ENCODE results near the gene LHFPL3. TPM values are rescaled to one million over a fixed set of nuclear protein-coding genes. Genes with fewer than 3 reads are reported as not detected.
"Not testable (repeated sequence)": the region's sequence is repeated elsewhere in the genome, so short reads cannot be mapped to it uniquely, and the experiment has no call there.

The LHFPL3 gene
- total and polyA plus RNA-seq, 5 experiments from 2014 or later: not detected

DNA sequence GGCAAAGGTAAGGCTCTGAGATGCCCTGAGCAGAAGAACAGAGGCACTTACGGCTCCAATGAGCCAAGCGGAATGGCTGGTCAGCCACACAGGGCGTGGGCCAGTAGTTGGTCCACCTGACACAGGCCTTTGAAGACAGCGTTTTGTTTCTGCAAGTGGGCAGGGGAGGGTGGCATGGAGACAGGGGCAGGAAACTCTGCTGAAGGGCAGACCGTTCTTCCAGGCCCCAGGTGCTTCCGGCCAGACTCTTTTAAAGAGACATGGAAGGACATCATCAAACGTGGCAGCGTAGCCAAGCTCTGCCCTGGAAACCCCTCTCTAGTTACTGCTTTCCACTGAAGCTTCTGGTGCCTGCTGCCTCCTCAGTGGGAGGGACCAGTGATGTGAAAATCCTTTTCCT lies 608.1 kb downstream of the LHFPL3 start:
- Mint-ChIP-seq H3K27ac (peak overlapping the region in 3 of 10 donors; percentile 24 to 70 (median 28)), H3K36me3 (no peaks in the 10 kb centered on the region), H3K4me3 (no peak overlapping the region), H3K9me3 (no peaks in the 10 kb centered on the region), H3K27me3 (no peaks in the 10 kb centered on the region), H3K4me1 (peaks cover 7 to 44% (median 13%) of the 10 kb centered on the region in 4 donors)
- ATAC-seq (no peak), DNase-seq (no peak)
- POLR2A ChIA-PET: no interaction called here

DNA sequence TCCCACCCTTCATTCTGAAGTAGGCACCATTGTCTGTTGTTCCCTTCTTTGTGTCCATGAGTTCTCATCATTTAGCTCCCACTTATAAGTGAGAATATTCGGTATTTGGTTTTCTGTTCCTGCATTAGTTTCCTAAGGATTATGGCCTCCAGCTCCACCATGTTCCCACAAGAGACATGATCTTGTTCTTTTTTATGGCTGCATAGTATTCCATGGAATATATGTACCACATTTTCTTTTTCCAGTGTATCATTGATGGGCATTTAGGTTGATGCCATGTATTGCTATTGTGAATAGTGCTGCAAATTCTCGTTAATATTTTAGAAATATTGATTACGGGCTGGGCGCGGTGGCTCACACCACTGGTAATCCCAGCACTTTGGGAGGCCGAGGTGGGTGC lies 609.1 kb downstream of the LHFPL3 start:
- ATAC-seq, H3K27me3 Mint-ChIP-seq, H3K9me3 Mint-ChIP-seq: not testable (repeated sequence)

DNA sequence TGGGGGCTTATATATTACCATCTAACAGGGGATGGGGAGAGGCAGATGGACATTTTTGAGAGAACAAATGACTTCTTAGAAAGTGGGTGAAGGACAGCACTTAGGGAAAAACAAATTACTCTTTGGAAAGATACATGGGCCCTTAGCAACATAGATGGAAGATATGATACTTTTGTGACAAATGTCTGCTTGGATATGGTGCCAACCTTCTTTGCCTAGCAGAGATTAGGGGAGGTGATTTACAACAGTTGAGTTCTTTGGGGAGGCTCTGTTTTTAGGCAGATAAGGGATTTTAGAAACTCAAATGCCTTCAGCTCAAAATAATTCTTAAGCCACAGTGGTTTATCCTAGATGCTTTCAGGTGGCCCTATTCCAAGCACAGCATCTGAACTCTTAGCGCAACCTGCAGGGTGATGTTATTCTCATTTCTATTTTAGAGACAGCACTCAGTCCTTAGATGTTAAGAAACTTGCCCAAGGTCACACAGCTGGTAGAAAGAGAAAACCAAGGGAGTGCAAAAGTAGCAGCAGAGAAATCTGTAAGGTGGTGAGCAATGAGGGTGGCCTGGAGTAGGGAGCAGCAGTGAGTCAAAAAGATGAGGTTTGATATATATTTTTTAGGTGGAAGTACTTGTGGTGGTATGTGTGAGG lies 610.5 kb downstream of the LHFPL3 start:
- Mint-ChIP-seq H3K36me3 (no peaks in the 10 kb centered on the region), H3K4me3 (peak overlapping the region in 4 of 10 donors; percentile 21 to 64 (median 52)), H3K4me1 (peaks cover 14 to 45% (median 30%) of the 10 kb centered on the region in 4 donors), H3K27me3 (no peaks in the 10 kb centered on the region), H3K27ac (peak overlapping the region; percentile 9 to 89 (median 60)), H3K9me3 (peaks cover 0 to 3% (median 0%) of the 10 kb centered on the region in 9 donors)
- POLR2A ChIA-PET: no interaction called here
- DNase-seq (no peak), ATAC-seq (no peak)

More for the DNA sequence above, 609.1 kb downstream of the LHFPL3 start:
- POLR2A ChIA-PET, H3K4me3 Mint-ChIP-seq, H3K27ac Mint-ChIP-seq, H3K36me3 Mint-ChIP-seq, DNase-seq: not testable (repeated sequence)
- peaks cover 9 to 44% (median 20%) of the 10 kb centered on the region in 4 donors for H3K4me1 Mint-ChIP-seq

DNA sequence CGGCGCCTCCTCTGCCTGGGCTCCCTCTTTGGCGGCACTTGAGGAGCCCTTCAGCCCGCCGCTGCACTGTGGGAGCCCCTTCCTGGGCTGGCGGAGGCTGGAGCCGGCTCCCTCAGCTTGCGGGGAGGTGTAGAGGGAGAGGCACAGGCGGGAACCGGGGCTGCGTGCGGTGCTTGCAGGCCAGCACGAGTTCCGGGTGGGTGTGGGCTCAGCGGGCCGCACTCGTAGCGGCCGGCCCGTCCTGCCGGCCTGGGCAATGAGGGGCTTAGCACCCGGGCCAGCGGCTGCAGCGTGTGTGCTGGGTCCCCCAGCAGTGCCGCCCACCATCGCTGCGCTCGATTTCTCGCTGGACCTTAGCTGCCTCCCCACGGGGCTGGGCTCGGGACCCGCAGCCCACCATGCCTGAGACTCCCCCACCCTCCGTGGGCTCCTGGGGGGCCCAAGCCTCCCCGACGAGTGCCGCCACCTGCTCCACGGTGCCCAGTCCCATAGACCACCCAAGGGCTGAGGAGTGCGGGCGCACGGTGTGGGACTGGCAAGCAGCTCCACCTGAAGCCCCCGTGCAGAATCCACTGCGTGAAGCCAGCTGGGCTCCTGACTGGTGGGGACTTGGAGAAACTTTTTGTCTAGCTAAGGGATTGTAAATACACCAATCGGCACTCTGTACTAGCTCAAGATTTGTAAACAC lies 611.8 kb downstream of the LHFPL3 start:
- peaks cover 0 to 3% (median 0%) of the 10 kb centered on the region in 9 donors for H3K9me3 Mint-ChIP-seq
- peaks cover 22 to 50% (median 43%) of the 10 kb centered on the region in 4 donors for H3K4me1 Mint-ChIP-seq
- DNase-seq (no peak), ATAC-seq (no peak)
- H3K27ac Mint-ChIP-seq: peak overlapping the region; percentile 96 to 100 (median 98)
- POLR2A ChIA-PET: interaction anchor here (0.7 to 6.3 kb wide), 8 partner anchors 9 to 1865 kb away, joined by 3 to 93 read pairs (median 4); partner anchors contain the start of genes ARMC10, FBXL13, KMT2E and RINT1
- peak overlapping the region in 9 of 10 donors; percentile 90 to 96 (median 94) for H3K4me3 Mint-ChIP-seq
- peaks cover 0 to 4% (median 0%) of the 10 kb centered on the region in 5 donors for H3K27me3 Mint-ChIP-seq
- no peaks in the 10 kb centered on the region for H3K36me3 Mint-ChIP-seq

DNA sequence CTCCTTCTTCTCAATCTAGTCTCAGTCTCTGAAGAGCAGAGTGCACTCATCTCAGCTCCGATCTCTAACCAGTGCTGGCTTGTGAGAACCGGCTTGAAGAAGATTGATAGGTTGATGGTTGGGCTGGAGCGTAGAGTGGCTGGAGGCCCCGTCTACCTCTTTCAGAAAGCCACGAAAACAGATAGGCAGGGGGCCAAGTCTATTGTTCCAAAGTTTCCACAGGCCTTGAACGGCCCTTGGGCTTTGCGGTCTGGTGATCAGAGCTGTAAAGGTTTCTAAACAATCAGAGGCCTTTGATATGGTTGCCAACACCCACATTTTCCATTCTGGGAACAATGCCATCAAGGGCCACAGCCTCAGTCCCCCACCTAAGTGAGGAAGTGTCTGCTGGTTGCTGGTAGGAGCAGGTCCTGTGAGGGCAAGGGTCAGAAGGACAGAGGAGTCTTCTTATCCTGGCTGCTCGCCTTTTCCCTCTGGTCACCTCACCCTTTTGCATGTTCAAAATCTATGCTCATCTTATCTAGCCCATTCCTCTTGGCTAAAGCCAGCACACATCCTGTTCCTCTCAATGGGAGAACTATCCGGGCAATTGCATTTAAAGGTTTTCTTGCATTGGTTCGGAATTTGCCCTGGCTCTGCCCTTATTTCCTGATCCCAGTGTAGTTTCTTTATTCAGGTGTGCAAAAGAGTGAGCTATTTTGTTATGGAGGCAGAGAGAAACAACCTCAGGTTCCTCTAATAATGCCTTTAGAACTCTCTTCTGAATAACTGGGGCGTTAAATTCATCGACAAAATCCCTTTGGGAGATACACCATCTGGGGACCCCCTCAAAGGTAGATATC lies 615.3 kb downstream of the LHFPL3 start:
- no peaks in the 10 kb centered on the region for H3K36me3 Mint-ChIP-seq
- peak overlapping the region; percentile 74 to 96 (median 88) for H3K4me3 Mint-ChIP-seq
- peaks cover 22 to 79% (median 62%) of the 10 kb centered on the region in 4 donors for H3K4me1 Mint-ChIP-seq
- peaks cover 0 to 3% (median 0%) of the 10 kb centered on the region in 9 donors for H3K9me3 Mint-ChIP-seq
- POLR2A ChIA-PET: interaction anchor here (0.8 to 6.3 kb wide), 4 partner anchors 14 to 69 kb away, joined by 3 to 93 read pairs (median 16); partner anchors contain the start of gene KMT2E
- peak; percentile 41 to 59 for ATAC-seq
- peak overlapping the region; percentile 98 to 100 (median 100) for H3K27ac Mint-ChIP-seq
- peak; percentile 36 to 91 (median 74) for DNase-seq
- H3K27me3 Mint-ChIP-seq: peaks cover 0 to 4% (median 0%) of the 10 kb centered on the region in 5 donors

DNA sequence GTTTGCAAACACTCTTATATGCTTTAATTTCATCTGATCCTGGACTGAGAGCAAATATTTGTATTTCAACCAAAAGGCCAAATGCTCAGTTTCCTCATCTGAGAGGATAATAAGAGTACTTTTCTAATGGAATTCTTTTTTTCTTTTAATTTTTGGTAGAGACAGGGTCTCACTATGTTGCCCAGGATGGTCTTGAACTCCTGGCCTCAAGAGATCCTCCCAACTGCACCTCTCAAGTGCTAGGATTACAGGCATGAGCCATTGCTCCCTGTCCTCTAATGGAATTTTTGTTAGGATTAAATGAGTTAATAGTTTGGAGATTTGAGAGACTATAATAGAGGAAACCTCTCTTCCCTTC lies 617.2 kb downstream of the LHFPL3 start:
- H3K27me3 Mint-ChIP-seq: peaks cover 0 to 4% (median 0%) of the 10 kb centered on the region in 5 donors
- peak overlapping the region; percentile 98 to 100 (median 100) for H3K27ac Mint-ChIP-seq
- DNase-seq: no peak
- no peaks in the 10 kb centered on the region for H3K36me3 Mint-ChIP-seq
- peaks cover 22 to 78% (median 58%) of the 10 kb centered on the region in 4 donors for H3K4me1 Mint-ChIP-seq
- ATAC-seq: no peak
- peaks cover 0 to 3% (median 0%) of the 10 kb centered on the region in 9 donors for H3K9me3 Mint-ChIP-seq
- POLR2A ChIA-PET: interaction anchor here (0.9 to 6.3 kb wide), 5 partner anchors 10 to 127 kb away, joined by 3 to 93 read pairs (median 3); partner anchors contain the start of gene KMT2E
- peak overlapping the region; percentile 74 to 96 (median 88) for H3K4me3 Mint-ChIP-seq

DNA sequence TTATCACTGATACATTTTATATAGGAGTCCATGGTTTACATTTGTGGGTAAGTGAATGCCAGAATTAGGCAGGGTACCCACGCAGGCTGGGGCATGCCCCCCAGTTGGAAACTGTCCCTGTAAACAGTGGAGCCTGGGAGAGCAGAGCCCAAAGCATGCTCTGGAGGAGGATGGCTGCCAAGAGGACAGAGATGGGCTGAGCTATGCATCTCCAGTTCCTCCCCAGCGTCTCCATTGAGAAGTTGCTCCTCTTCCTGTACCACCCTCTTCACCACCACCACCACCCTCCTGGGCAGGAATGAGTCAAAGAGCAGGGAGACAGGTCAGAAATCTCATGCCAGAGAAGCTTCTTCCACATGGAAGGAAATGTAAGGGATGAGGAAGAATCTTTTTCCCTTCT lies 617.9 kb downstream of the LHFPL3 start:
- Mint-ChIP-seq H3K36me3 (no peaks in the 10 kb centered on the region), H3K27me3 (peaks cover 0 to 4% (median 0%) of the 10 kb centered on the region in 5 donors), H3K4me3 (peak overlapping the region in 1 of 10 donors; percentile 96), H3K4me1 (peaks cover 17 to 76% (median 51%) of the 10 kb centered on the region in 4 donors), H3K27ac (peak overlapping the region; percentile 98 to 100 (median 100)), H3K9me3 (peaks cover 0 to 3% (median 0%) of the 10 kb centered on the region in 9 donors)
- POLR2A ChIA-PET: interaction anchor here (0.9 to 6.3 kb wide), 4 partner anchors 10 to 67 kb away, joined by 3 to 93 read pairs (median 16); partner anchors contain the start of gene KMT2E
- ATAC-seq: no peak
- no peak for DNase-seq

DNA sequence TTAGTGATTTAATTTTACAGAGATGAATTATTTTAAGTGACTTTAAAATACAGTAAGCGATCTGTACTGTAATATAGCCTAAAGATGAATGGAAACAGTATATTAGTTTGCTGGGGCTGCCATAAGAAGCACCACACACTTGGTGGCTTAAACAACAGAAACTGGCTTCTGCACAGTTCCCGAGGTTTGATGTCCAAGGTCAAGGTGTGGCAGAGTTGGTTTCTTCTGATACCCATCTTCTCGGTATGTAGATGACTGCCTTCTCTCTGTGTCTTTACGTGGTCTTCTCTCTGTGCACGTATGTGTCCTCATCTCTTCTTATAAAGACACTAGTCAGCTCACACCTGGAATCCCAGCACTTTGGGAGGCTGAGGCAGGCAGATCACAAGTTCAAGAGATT lies 621.6 kb downstream of the LHFPL3 start:
- DNase-seq (no peak), ATAC-seq (no peak)
- H3K27ac Mint-ChIP-seq: peak overlapping the region in 1 of 10 donors; percentile 48
- no peak overlapping the region for H3K4me3 Mint-ChIP-seq
- peaks cover 0 to 2% (median 0%) of the 10 kb centered on the region in 5 donors for H3K27me3 Mint-ChIP-seq
- POLR2A ChIA-PET: no interaction called here
- peaks cover 4 to 52% (median 20%) of the 10 kb centered on the region in 4 donors for H3K4me1 Mint-ChIP-seq
- no peaks in the 10 kb centered on the region for H3K9me3 Mint-ChIP-seq
- peaks cover 0 to 2% (median 0%) of the 10 kb centered on the region in 3 donors for H3K36me3 Mint-ChIP-seq

DNA sequence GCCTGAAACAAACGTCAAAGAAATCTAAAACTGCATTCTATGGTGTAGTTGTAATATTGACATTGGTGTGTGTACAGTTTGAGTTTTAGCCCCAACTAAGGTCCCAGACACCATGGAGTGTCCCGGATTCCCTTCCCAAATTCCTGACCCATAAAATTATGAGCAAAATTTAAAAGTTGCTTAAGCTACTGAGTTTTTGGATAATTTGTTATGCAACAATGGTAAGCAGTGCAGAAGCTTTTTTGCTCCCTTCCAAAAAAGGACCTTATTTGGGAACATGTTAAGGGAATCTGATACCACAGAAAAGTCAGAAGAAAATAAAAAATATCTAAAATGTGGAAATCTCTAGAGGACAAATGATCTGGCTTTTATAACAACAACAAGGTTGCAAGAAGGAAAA lies 622.4 kb downstream of the LHFPL3 start:
- POLR2A ChIA-PET: no interaction called here
- peak overlapping the region in 1 of 10 donors; percentile 9 for H3K27ac Mint-ChIP-seq
- H3K36me3 Mint-ChIP-seq: peaks cover 0 to 2% (median 0%) of the 10 kb centered on the region in 3 donors
- no peak for ATAC-seq
- H3K4me3 Mint-ChIP-seq: no peak overlapping the region
- no peaks in the 10 kb centered on the region for H3K27me3 Mint-ChIP-seq
- no peak for DNase-seq
- peaks cover 1 to 50% (median 14%) of the 10 kb centered on the region in 4 donors for H3K4me1 Mint-ChIP-seq
- no peaks in the 10 kb centered on the region for H3K9me3 Mint-ChIP-seq

DNA sequence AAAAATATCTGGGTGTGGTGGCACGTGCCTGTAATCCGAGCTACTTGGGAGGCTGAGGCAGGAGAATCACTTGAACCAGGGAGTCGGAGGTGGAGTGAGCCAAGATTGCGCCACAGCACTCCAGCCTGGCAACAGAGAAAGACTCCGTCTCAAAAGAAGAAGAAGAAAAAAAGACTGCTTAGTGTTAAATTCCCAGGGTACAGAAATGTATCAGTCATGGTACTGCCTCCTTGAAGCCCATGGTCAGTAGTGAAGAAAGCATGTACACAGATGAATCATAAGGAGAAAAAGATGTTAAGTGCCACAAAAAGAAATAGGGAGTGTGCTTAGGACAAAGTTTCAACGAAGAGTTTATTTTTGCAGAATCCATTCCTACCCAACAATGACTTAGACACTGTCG lies 623.1 kb downstream of the LHFPL3 start:
- Mint-ChIP-seq H3K27ac (peak overlapping the region in 3 of 10 donors; percentile 8 to 66 (median 10)), H3K4me3 (no peak overlapping the region), H3K4me1 (peaks cover 1 to 50% (median 9%) of the 10 kb centered on the region in 4 donors), H3K27me3 (no peaks in the 10 kb centered on the region), H3K36me3 (peaks cover 0 to 2% (median 0%) of the 10 kb centered on the region in 3 donors), H3K9me3 (no peaks in the 10 kb centered on the region)
- DNase-seq (no peak), ATAC-seq (no peak)
- POLR2A ChIA-PET: no interaction called here

DNA sequence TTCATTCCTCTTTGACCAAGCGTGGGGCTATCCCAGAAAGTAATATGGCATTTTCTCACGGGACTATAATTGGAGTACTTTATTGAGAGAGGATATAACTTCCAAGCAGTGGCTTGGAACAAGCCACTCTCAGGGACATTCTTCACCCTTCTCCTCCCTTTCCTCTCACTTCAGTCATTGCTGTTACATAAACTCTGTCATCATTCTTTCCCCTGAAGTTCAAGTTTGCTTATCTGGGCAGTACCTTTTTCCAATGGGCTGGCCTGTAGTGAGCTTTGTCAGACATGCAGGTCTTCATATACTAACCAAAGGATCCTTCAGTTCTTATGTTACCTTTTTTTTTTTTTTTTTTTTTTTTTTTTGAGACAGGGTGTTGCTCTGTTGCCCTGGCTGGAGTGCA lies 626.9 kb downstream of the LHFPL3 start:
- DNase-seq: no peak
- Mint-ChIP-seq H3K4me3 (peak overlapping the region in 1 of 10 donors; percentile 24), H3K27me3 (no peaks in the 10 kb centered on the region), H3K9me3 (no peaks in the 10 kb centered on the region), H3K27ac (peak overlapping the region in 3 of 10 donors; percentile 46 to 67 (median 47)), H3K36me3 (peaks cover 0 to 2% (median 2%) of the 10 kb centered on the region in 3 donors), H3K4me1 (peaks cover 8 to 45% (median 13%) of the 10 kb centered on the region in 4 donors)
- POLR2A ChIA-PET: interaction anchor here (0.6 to 0.7 kb wide), 3 partner anchors 72 to 1973 kb away, joined by 3 to 6 read pairs (median 4); no protein-coding TSS in a partner anchor
- no peak for ATAC-seq

Data from naive thymus-derived CD8-positive, alpha-beta T cell (primary cell).